Keratinocyte (primary cell): Measurements from ENCODE around the gene VASP. TPM values are rescaled to one million over a fixed set of nuclear protein-coding genes. Genes with fewer than 3 reads are reported as not detected.

Source experiments
- DNase-seq: peaks from one replicate; pipeline ENCODE4 v3.0.0-alpha.2; 2011; ENCODE audit warnings: low read depth, missing footprints, low spot score
- FAIRE-seq: peaks from 2 replicates; lab custom pipeline; 2011; peaks lifted over from hg19 to GRCh38; lab: Jason Lieb, UNC
- H2AFZ ChIP-seq: 2 replicates; pipeline ENCODE4 v1.6.0; 2012; ENCODE audit warnings: low read length, control low read depth, inconsistent platforms; ENCODE audit not compliant: control insufficient read depth
- H3K27ac ChIP-seq: 2 replicates; pipeline ENCODE4 v1.5.1; 2011; ENCODE audit warnings: low read length; ENCODE audit not compliant: control insufficient read depth, insufficient read depth
- H3K27me3 ChIP-seq: 3 replicates; pipeline ENCODE4 v1.6.0; 2011; ENCODE audit warnings: low read length; ENCODE audit not compliant: control insufficient read depth, insufficient read depth; ENCODE audit errors: extremely low read depth
- H3K36me3 ChIP-seq, 2 experiments: 2 replicates in 1 of 2; 3 replicates in 1 of 2; pipeline ENCODE4 v1.5.1; 2011; ENCODE audit warnings: low read length in 2 of 2, mild to moderate bottlenecking in 1 of 2; ENCODE audit not compliant: control insufficient read depth in 2 of 2, insufficient read depth in 2 of 2; ENCODE audit errors: extremely low read depth in 1 of 2
- H3K4me1 ChIP-seq: 3 replicates; pipeline ENCODE4 v1.5.1; 2011; ENCODE audit warnings: low read length; ENCODE audit not compliant: control insufficient read depth, insufficient read depth; ENCODE audit errors: extremely low read depth
- H3K4me2 ChIP-seq: 3 replicates; pipeline ENCODE4 v1.6.0; 2011; ENCODE audit warnings: low read depth, low read length; ENCODE audit not compliant: control insufficient read depth, insufficient read depth; ENCODE audit errors: extremely low read depth
- H3K4me3 ChIP-seq, 3 experiments: fragments of 200-600 bp in 1 of 3; sonication (generic) in 1 of 3; 2 replicates in 2 of 3; 3 replicates in 1 of 3; pipeline ENCODE4 v1.5.1; 2011 to 2016; ENCODE audit warnings: low read length in 3 of 3, mild to moderate bottlenecking in 3 of 3, control low read depth in 2 of 3, inconsistent platforms in 1 of 3, low read depth in 1 of 3, mixed read lengths in 1 of 3, mixed run types in 1 of 3, moderate library complexity in 1 of 3; ENCODE audit not compliant: control insufficient read depth in 2 of 3, insufficient read depth in 2 of 3; ENCODE audit errors: extremely low read depth in 1 of 3
- H3K79me2 ChIP-seq: 2 replicates; pipeline ENCODE4 v1.6.0; 2012; ENCODE audit warnings: low read length; ENCODE audit not compliant: control insufficient read depth, insufficient read depth
- H3K9ac ChIP-seq: 3 replicates; pipeline ENCODE4 v1.6.0; 2011; ENCODE audit warnings: low read length; ENCODE audit not compliant: control insufficient read depth, insufficient read depth; ENCODE audit errors: extremely low read depth
- H3K9me1 ChIP-seq: 3 replicates; pipeline ENCODE4 v1.6.0; 2011; ENCODE audit warnings: low read length; ENCODE audit not compliant: control insufficient read depth, insufficient read depth; ENCODE audit errors: extremely low read depth
- H3K9me3 ChIP-seq: 2 replicates; pipeline ENCODE4 v1.5.1; 2012; ENCODE audit warnings: low read depth, low read length; ENCODE audit not compliant: control insufficient read depth
- H4K20me1 ChIP-seq: 3 replicates; pipeline ENCODE4 v1.6.0; 2011; ENCODE audit warnings: low read length; ENCODE audit not compliant: control insufficient read depth, insufficient read depth; ENCODE audit errors: extremely low read depth
- CTCF ChIP-seq, 3 experiments: IDR thresholded peaks in 1 of 3; conservative IDR thresholded peaks in 1 of 3; optimal IDR thresholded peaks in 1 of 3; 2 replicates in 2 of 3; 3 replicates in 1 of 3; pipeline versions ENCODE3 to v1.5.1; 2011; ENCODE audit warnings: low read length in 3 of 3, mild to moderate bottlenecking in 3 of 3, moderate library complexity in 2 of 3, control low read depth in 1 of 3, inconsistent platforms in 1 of 3; ENCODE audit not compliant: insufficient read depth in 2 of 3; ENCODE audit errors: extremely low read depth in 1 of 3
- EZH2 ChIP-seq: IDR thresholded peaks from one replicate; pipeline ENCODE4 v1.6.1; 2012; ENCODE audit warnings: inconsistent platforms, mild to moderate bottlenecking, low read length, moderate library complexity
- dilution Hi-C: fragments of 300-500 bp; cut with MboI; formaldehyde crosslinking; loops from one replicate; pipeline ENCODE4 v1.7.0; 2020; ENCODE audit warnings: low sequenced_read_pairs; ENCODE audit not compliant: extremely low pct_ligation_motif_present
- polyA plus RNA-seq, 5 experiments: library from polyadenylated mRNA; depleted of rRNA in 3 of 5; stranded (reverse) in 3 of 5; stranded (forward) in 1 of 5; unstranded in 1 of 5; fragments of >200 nt; gene quantifications; 1 replicate in 1 of 5; 2 replicates in 3 of 5; 3 replicates in 1 of 5; pipeline versions ENCODE4 v1.2.1 to v1.2.3, GENCODE V29; 2011 to 2012; ENCODE audit warnings: missing spikeins in 2 of 5, low read depth in 1 of 5, low replicate concordance in 1 of 5

VASP gene
- polyA plus RNA-seq, 1 donor (not counting 4 experiments of a cell fraction or from before 2014, with no cell fraction given) = 99.0 TPM

GRCh38 chr19:45508417-45508860 lies 1.2 kb downstream of the VASP start:
- Histone ChIP-seq H3K36me3 (peaks cover 3 to 18% of the 10 kb centered on the region in 2 experiments), H2AFZ (no peak overlapping the region), H3K27me3 (no peaks in the 10 kb centered on the region), H3K79me2 (peaks cover 61% of the 10 kb centered on the region), H3K9me1 (peaks cover 3% of the 10 kb centered on the region), H3K4me3 (peak overlapping the region; percentile 58 to 99 (median 86)), H3K9me3 (no peaks in the 10 kb centered on the region), H3K27ac (peak overlapping the region; percentile 95), H3K9ac (peak overlapping the region; percentile 94), H4K20me1 (peaks cover 24% of the 10 kb centered on the region), H3K4me2 (peak overlapping the region; percentile 90), H3K4me1 (peaks cover 35% of the 10 kb centered on the region)
- dilution Hi-C loops = no loop called here
- FAIRE-seq (no peak), DNase-seq (no peak)
- TF ChIP-seq EZH2 (no peak), CTCF (optimal IDR thresholded peaks at IDR 0.05 in 1 of 3, IDR thresholded peaks at IDR 0.05 in 1 of 3, conservative IDR thresholded peaks at IDR 0.05 in 1 of 3; ENCODE audit: extremely low read depth in 1 of 3, insufficient read depth in 2 of 3, low read length in 3 of 3) (no peak)

GRCh38 chr19:45508861-45509691 lies 1.8 kb downstream of the VASP start:
- H3K9me1 ChIP-seq = peaks cover 6% of the 10 kb centered on the region
- peaks cover 67% of the 10 kb centered on the region for H3K79me2 ChIP-seq
- no peaks in the 10 kb centered on the region for H3K9me3 ChIP-seq
- peak overlapping the region; percentile 95 for H3K27ac ChIP-seq
- FAIRE-seq (no peak), DNase-seq (no peak)
- H4K20me1 ChIP-seq = peaks cover 24% of the 10 kb centered on the region
- H3K27me3 ChIP-seq = no peaks in the 10 kb centered on the region
- dilution Hi-C loops = no loop called here
- peaks cover 4 to 18% of the 10 kb centered on the region in 2 experiments for H3K36me3 ChIP-seq
- H2AFZ ChIP-seq = no peak overlapping the region
- peak overlapping the region; percentile 94 for H3K9ac ChIP-seq
- peak overlapping the region; percentile 90 for H3K4me2 ChIP-seq
- peaks cover 41% of the 10 kb centered on the region for H3K4me1 ChIP-seq
- peak overlapping the region; percentile 58 to 99 (median 86) for H3K4me3 ChIP-seq
- no peak for TF ChIP-seq CTCF (optimal IDR thresholded peaks at IDR 0.05 in 1 of 3, IDR thresholded peaks at IDR 0.05 in 1 of 3, conservative IDR thresholded peaks at IDR 0.05 in 1 of 3; ENCODE audit: extremely low read depth in 1 of 3, insufficient read depth in 2 of 3, low read length in 3 of 3)
- no peak for TF ChIP-seq EZH2
